ENCODE measurements around the gene THAP9. TPM values are rescaled to one million over a fixed set of nuclear protein-coding genes. Genes with fewer than 3 reads are reported as not detected.

Gene THAP9
- polyA plus RNA-seq, 1 donor = 8.2 TPM

DNA sequence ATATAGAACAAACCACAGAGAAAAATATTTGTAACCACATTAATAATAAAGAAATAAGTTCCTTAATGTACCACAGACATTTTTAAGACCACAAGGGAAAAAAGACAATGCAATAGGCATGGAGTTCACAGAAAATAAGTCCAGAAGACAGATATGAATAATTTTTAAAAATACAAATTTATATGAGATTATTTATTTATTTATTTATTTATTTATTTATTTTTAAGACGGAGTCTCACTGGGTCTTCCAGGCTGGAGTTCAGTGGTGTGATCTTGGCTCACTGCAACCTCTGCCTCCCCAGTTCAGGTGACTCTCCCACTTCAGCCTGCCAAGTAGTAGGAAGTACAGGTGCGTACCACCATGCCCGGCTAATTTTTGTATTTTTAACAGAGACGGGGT is 53.7 kb downstream of the THAP9 start:
- DNase-seq (ENCODE audit: low read depth) = no peak

GRCh38 chr4:82957045-82957444 is 56.5 kb downstream of the THAP9 start:
- DNase-seq (ENCODE audit: low read depth) = no peak

DNA sequence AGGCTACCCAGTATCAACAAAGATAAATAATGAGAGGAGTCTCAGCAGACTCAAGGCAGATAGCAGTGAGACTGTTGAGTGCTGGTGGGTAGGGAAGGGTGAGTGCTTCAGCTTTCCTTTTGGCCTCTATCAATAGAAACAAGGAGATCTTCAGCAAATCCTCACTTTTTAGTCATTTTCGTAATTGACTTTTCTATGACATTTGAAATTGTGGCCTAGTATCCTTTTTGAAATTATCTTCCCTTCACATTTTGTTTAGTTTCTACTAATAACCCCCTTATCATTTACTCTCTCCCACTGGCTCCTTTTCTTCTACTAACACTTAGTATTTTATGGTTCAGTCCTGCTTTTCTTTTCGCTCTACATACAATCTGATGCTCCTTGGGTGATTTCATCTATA is 65.2 kb downstream of the THAP9 start:
- DNase-seq (ENCODE audit: low read depth) = no peak

- no peak for DNase-seq (ENCODE audit: low read depth)
Observed at GRCh38 chr4:82968972-82969371, 68.4 kb downstream of the THAP9 start.

- DNase-seq (ENCODE audit: low read depth) = no peak
Observed at GRCh38 chr4:82969414-82969813, 68.9 kb downstream of the THAP9 start.

Other genes starting within 250 kb of the THAP9 start
- gene SCD5, start 101.9 kb upstream of the THAP9 start, polyA plus RNA-seq (ENCODE audit: insufficient read length) = 10.4 TPM
- 175 TPM for gene SEC31A, start 9.6 kb upstream of the THAP9 start, polyA plus RNA-seq (ENCODE audit: insufficient read length)
- 8.0 TPM for gene LIN54, start 110.1 kb downstream of the THAP9 start, polyA plus RNA-seq (ENCODE audit: insufficient read length)
- gene COPS4, start 134.4 kb downstream of the THAP9 start, polyA plus RNA-seq (ENCODE audit: insufficient read length) = 62.7 TPM
- gene PLAC8, start 214.0 kb downstream of the THAP9 start, polyA plus RNA-seq (ENCODE audit: insufficient read length) = 1.6 TPM

Data from forelimb muscle (tissue), 1 donor.